Endothelial cell of umbilical vein (primary cell): ENCODE measurements around the gene NATD1. TPM values are rescaled to one million over a fixed set of nuclear protein-coding genes. Genes with fewer than 3 reads are reported as not detected.

Source experiments
- BruUV-seq: library from RNA; stranded (reverse); fragments of 400-500 nt; replicated peaks from 2 replicates; lab custom pipeline; 2021; lab: Mats Ljungman, UMichigan
- CTCF ChIA-PET: fragments of 300-600, 350-600 bp; sonication (Branson Sonifier 250); formaldehyde crosslinking; loops from one replicate; lab custom pipeline; 2021; ENCODE audit warnings: antibody characterized with exemption, inconsistent platforms; lab: Charles Lee
- POLR2A ChIA-PET: fragments of 300-600, 350-600 bp; sonication (Branson Sonifier 250); formaldehyde crosslinking; loops from one replicate; lab custom pipeline; 2021; ENCODE audit warnings: antibody characterized with exemption, inconsistent platforms; lab: Charles Lee
- DNase-seq: peaks from one replicate; pipeline ENCODE4 v3.0.0-alpha.2; 2011; ENCODE audit warnings: low read depth, low spot score
- FAIRE-seq: peaks from 2 replicates; lab custom pipeline; 2011; peaks lifted over from hg19 to GRCh38; lab: Jason Lieb, UNC
- H2AFZ ChIP-seq: 2 replicates; pipeline ENCODE4 v1.6.0; 2012; ENCODE audit warnings: low read depth, low read length, control low read depth, inconsistent platforms
- H3K27ac ChIP-seq: 2 replicates; pipeline ENCODE4 v1.5.1; 2011; ENCODE audit warnings: low read depth, mild to moderate bottlenecking, control low read depth, low read length, moderate library complexity; ENCODE audit not compliant: insufficient read depth
- H3K27me3 ChIP-seq, 2 experiments: 2 replicates each; pipeline versions ENCODE4 v1.6.0 to v1.6.1; 2011; ENCODE audit warnings: low read length in 2 of 2, mixed read lengths in 1 of 2; ENCODE audit not compliant: control insufficient read depth in 2 of 2, insufficient read depth in 2 of 2
- H3K36me3 ChIP-seq, 2 experiments: 2 replicates in 1 of 2; 3 replicates in 1 of 2; pipeline ENCODE4 v1.5.1; 2011; ENCODE audit warnings: low read length in 2 of 2, mild to moderate bottlenecking in 1 of 2, moderate library complexity in 1 of 2; ENCODE audit not compliant: control insufficient read depth in 2 of 2, insufficient read depth in 2 of 2; ENCODE audit errors: extremely low read depth in 1 of 2
- H3K4me1 ChIP-seq: 3 replicates; pipeline ENCODE4 v1.5.1; 2011; ENCODE audit warnings: mild to moderate bottlenecking, low read length; ENCODE audit not compliant: control insufficient read depth, insufficient read depth; ENCODE audit errors: extremely low read depth
- H3K4me2 ChIP-seq: 2 replicates; pipeline ENCODE4 v1.6.1; 2011; ENCODE audit warnings: low read length, control low read depth, mixed read lengths; ENCODE audit not compliant: insufficient read depth
- H3K4me3 ChIP-seq, 3 experiments: fragments of 200-600 bp in 1 of 3; sonication (generic), shearing (Covaris generic) in 1 of 3; replicated peaks in 1 of 3; 2 replicates each; pipeline ENCODE4 v1.5.1; 2011 to 2016; ENCODE audit warnings: control low read depth in 3 of 3, low read length in 3 of 3, mild to moderate bottlenecking in 2 of 3, inconsistent platforms in 1 of 3, low read depth in 1 of 3, moderate library complexity in 1 of 3; ENCODE audit not compliant: insufficient read depth in 1 of 3
- H3K79me2 ChIP-seq: 2 replicates; pipeline ENCODE4 v1.6.0; 2012; ENCODE audit warnings: low read length, inconsistent platforms; ENCODE audit not compliant: control insufficient read depth, insufficient read depth
- H3K9ac ChIP-seq: replicated peaks from 2 replicates; pipeline ENCODE3; 2011; ENCODE audit warnings: low read length, control low read depth; ENCODE audit not compliant: insufficient read depth; ENCODE audit errors: extremely low read depth
- H3K9me1 ChIP-seq: replicated peaks from 3 replicates; pipeline ENCODE4 v1.6.0; 2011; ENCODE audit warnings: mild to moderate bottlenecking, low read length; ENCODE audit not compliant: control insufficient read depth, insufficient read depth; ENCODE audit errors: extremely low read depth
- H3K9me3 ChIP-seq: replicated peaks from 2 replicates; pipeline ENCODE4 v1.5.1; 2012; ENCODE audit warnings: low read length, inconsistent platforms; ENCODE audit not compliant: control insufficient read depth, insufficient read depth
- H4K20me1 ChIP-seq: replicated peaks from 2 replicates; pipeline ENCODE3; 2011; ENCODE audit warnings: mild to moderate bottlenecking, low read length; ENCODE audit not compliant: control insufficient read depth, insufficient read depth; ENCODE audit errors: extremely low read depth
- EZH2 ChIP-seq: IDR thresholded peaks from 2 replicates; pipeline ENCODE4 v1.6.1; 2012; ENCODE audit warnings: borderline replicate concordance, low read depth, mild to moderate bottlenecking, moderate library complexity, low read length, inconsistent platforms; ENCODE audit not compliant: severe bottlenecking
- JUN ChIP-seq: IDR thresholded peaks from 2 replicates; pipeline ENCODE4 v1.6.1; 2011; ENCODE audit warnings: borderline replicate concordance, low read depth; ENCODE audit not compliant: insufficient read length, insufficient read depth
- MYC ChIP-seq: IDR thresholded peaks from one replicate; pipeline ENCODE4 v1.6.1; 2011; ENCODE audit warnings: mild to moderate bottlenecking, low read depth, low read length
- POLR2A ChIP-seq: IDR thresholded peaks from 2 replicates; pipeline ENCODE4 v1.6.1; 2012; ENCODE audit warnings: low read depth, mild to moderate bottlenecking, control low read depth, low read length
- POLR2AphosphoS5 ChIP-seq: IDR thresholded peaks from 2 replicates; pipeline ENCODE4 v1.6.1; 2012; ENCODE audit warnings: low read depth, mild to moderate bottlenecking, control low read depth, low read length, moderate library complexity; ENCODE audit not compliant: insufficient read depth
- dilution Hi-C: fragments of 300-500 bp; cut with MboI; formaldehyde crosslinking; loops from one replicate; pipeline ENCODE4 v1.15.0; 2019; ENCODE audit warnings: low sequenced_read_pairs; ENCODE audit not compliant: extremely low pct_ligation_motif_present
- intact Hi-C: fragments of 100-400 bp; cut with micrococcal nuclease; formaldehyde crosslinking; loops from one replicate; pipeline ENCODE4 v1.10.0; 2022
- polyA plus RNA-seq, 4 experiments: library from polyadenylated mRNA; depleted of rRNA in 3 of 4; stranded (reverse) in 3 of 4; unstranded in 1 of 4; fragments of >200 nt; gene quantifications; 2 replicates each; pipeline versions ENCODE4 v1.2.1 to v1.2.3, GENCODE V29; 2011 to 2012; ENCODE audit warnings: missing spikeins in 1 of 4
- total RNA-seq: library from RNA; stranded (reverse); gene quantifications from 2 replicates; pipeline ENCODE4 v1.2.3, GENCODE V29; 2021
- TF ChIP-seq, protein P1 (sequence below), 2 donors: IDR thresholded peaks; 1 replicate in 1 of 2; 2 replicates in 1 of 2; pipeline ENCODE4 v1.5.1; 2011; ENCODE audit warnings: low read length in 2 of 2, mild to moderate bottlenecking in 2 of 2, moderate library complexity in 2 of 2, control low read depth in 1 of 2, inconsistent platforms in 1 of 2, low read depth in 1 of 2; ENCODE audit not compliant: insufficient read depth in 1 of 2; ENCODE audit errors: extremely low read depth in 1 of 2

The NATD1 gene
- total and polyA plus RNA-seq, 2 donors (not counting 3 experiments of a cell fraction or from before 2014, with no cell fraction given): 7.0 to 7.2 TPM

DNA sequence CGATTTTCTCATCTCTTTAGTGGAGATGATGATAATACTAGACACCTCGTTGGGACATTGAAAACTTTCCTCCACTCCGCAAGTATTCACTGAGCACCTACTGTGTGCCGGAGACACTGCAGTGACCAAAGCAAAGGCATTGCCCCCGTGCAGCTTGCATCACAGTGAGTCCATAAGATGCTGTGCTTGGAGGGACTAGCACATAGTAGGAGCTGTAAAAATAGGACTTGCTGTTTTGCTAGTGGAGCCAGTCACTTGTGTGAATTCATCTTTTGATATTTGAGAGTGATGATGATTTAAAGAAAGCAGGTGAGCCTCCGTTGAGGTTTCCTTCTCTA lies 26.0 kb upstream of the NATD1 start:
- peaks cover 26% of the 10 kb centered on the region for H3K4me1 ChIP-seq
- H3K9me3 ChIP-seq: no peaks in the 10 kb centered on the region
- no peaks in the 10 kb centered on the region for H3K27me3 ChIP-seq
- H3K9ac ChIP-seq: no peak overlapping the region
- DNase-seq (no peak), FAIRE-seq (no peak)
- ChIA-PET POLR2A (no interaction called here), CTCF (interaction anchor here (0.5 to 9.0 kb wide), 18 partner anchors 9 to 343 kb away, joined by 3 to 71 read pairs (median 4); partner anchors contain the start of gene USP22)
- H4K20me1 ChIP-seq: no peaks in the 10 kb centered on the region
- H3K36me3 ChIP-seq: no peaks in the 10 kb centered on the region
- no peak overlapping the region for H3K4me3 ChIP-seq
- no peak overlapping the region for H3K27ac ChIP-seq
- no TSS peak for BruUV-seq
- dilution Hi-C loops (no loop called here), intact Hi-C loops (no loop called here)
- no peak overlapping the region for H2AFZ ChIP-seq
- no peaks in the 10 kb centered on the region for H3K79me2 ChIP-seq
- no peaks in the 10 kb centered on the region for H3K9me1 ChIP-seq
- no peak overlapping the region for H3K4me2 ChIP-seq
- no peak for TF ChIP-seq EZH2
- no peak for TF ChIP-seq POLR2AphosphoS5

DNA sequence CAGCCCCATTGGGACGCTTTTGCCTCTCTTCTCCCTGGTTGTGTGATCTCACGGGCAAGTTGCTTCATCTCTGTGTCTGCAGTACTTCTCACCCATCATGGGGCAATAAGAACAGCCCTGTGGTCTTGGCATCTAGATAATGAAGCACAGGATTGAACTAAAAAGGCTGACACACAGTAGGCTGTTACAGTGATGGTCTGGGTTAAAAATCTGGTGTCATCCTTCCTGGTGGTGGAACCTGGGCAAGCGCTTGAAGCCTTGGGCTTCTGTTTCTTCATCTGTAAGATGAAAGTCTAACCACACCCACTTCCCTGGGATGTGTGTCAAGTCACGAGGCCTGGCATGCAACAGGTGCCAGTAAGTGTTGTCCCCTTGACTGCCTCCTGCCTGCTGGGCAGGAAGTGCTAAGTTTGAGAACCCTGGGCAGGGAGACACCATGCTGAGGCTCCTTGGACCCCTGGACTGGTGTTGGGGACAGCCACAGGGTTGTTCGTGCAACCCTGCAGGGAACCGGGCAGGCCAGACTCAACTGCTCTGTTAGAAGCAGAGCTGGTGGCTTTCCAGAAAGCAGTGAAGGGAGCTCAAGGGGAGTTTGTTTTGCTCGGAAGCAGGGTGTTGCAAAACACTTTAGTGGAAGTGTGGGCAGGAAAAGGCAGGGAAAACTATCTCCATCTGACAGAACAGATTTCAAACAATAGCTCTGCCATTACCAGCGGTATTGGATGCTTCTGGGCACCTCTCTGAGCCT lies 25.4 kb upstream of the NATD1 start:
- dilution Hi-C loops: no loop called here
- TF ChIP-seq JUN (no peak), POLR2A (no peak), MYC (no peak), EZH2 (no peak)
- TF ChIP-seq, protein P1, sequence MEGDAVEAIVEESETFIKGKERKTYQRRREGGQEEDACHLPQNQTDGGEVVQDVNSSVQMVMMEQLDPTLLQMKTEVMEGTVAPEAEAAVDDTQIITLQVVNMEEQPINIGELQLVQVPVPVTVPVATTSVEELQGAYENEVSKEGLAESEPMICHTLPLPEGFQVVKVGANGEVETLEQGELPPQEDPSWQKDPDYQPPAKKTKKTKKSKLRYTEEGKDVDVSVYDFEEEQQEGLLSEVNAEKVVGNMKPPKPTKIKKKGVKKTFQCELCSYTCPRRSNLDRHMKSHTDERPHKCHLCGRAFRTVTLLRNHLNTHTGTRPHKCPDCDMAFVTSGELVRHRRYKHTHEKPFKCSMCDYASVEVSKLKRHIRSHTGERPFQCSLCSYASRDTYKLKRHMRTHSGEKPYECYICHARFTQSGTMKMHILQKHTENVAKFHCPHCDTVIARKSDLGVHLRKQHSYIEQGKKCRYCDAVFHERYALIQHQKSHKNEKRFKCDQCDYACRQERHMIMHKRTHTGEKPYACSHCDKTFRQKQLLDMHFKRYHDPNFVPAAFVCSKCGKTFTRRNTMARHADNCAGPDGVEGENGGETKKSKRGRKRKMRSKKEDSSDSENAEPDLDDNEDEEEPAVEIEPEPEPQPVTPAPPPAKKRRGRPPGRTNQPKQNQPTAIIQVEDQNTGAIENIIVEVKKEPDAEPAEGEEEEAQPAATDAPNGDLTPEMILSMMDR (IDR thresholded peaks at IDR 0.05; ENCODE audit: extremely low read depth in 1 of 2, insufficient read depth in 1 of 2, low read depth in 1 of 2, low read length in 2 of 2): no peak
- FAIRE-seq (no peak), DNase-seq (no peak)
- H3K27me3 ChIP-seq: no peaks in the 10 kb centered on the region
- ChIA-PET CTCF (interaction anchor here (1.2 to 9.0 kb wide), 10 partner anchors 11 to 235 kb away, joined by 3 to 71 read pairs (median 8); partner anchors contain the start of gene USP22), POLR2A (no interaction called here)
- H3K79me2 ChIP-seq: no peaks in the 10 kb centered on the region
- H3K4me2 ChIP-seq: no peak overlapping the region
- H3K4me3 ChIP-seq: no peak overlapping the region
- intact Hi-C loops: no loop called here
- H3K27ac ChIP-seq: no peak overlapping the region
- no peaks in the 10 kb centered on the region for H4K20me1 ChIP-seq
- no peaks in the 10 kb centered on the region for H3K9me1 ChIP-seq
- BruUV-seq: no TSS peak
- no peaks in the 10 kb centered on the region for H3K36me3 ChIP-seq
- H2AFZ ChIP-seq: no peak overlapping the region
- no peaks in the 10 kb centered on the region for H3K9me3 ChIP-seq
- H3K4me1 ChIP-seq: peaks cover 21% of the 10 kb centered on the region
- H3K9ac ChIP-seq: no peak overlapping the region
